T-helper 1 cell treated with Interleukin-12 subunit alpha and Interleukin-12 subunit beta and Interleukin-4 antibody, amounts not matched to agents 30 μg/mL and 1 μg/mL, for 36 hours (primary cell): ENCODE data around the gene TCFL5.
A peak's percentile ranks its signal among the peaks of the same experiment; 100 is the strongest.

Experiments
- H3K27ac Mint-ChIP-seq: one replicate; pipeline ENCODE4 v1.8.0; 2021; ENCODE audit warnings: mild to moderate bottlenecking, mixed read lengths
- H3K27me3 Mint-ChIP-seq: one replicate; pipeline ENCODE4 v1.8.0; 2021; ENCODE audit warnings: low read depth, mixed read lengths
- H3K36me3 Mint-ChIP-seq: one replicate; pipeline ENCODE4 v1.8.0; 2021; ENCODE audit warnings: low read depth, mixed read lengths
- H3K4me1 Mint-ChIP-seq: one replicate; pipeline ENCODE4 v1.8.0; 2021; ENCODE audit warnings: low read depth, mixed read lengths
- H3K4me3 Mint-ChIP-seq: one replicate; pipeline ENCODE4 v1.8.0; 2021; ENCODE audit warnings: mild to moderate bottlenecking, moderate library complexity, mixed read lengths
- H3K9me3 Mint-ChIP-seq: one replicate; pipeline ENCODE4 v1.8.0; 2021; ENCODE audit warnings: mixed read lengths

The TCFL5 gene

GRCh38 chr20:62844182-62844581 lies 17.4 kb downstream of the TCFL5 start:
- Mint-ChIP-seq H3K4me1 (no peaks in the 10 kb centered on the region), H3K9me3 (no peaks in the 10 kb centered on the region), H3K4me3 (no peak overlapping the region), H3K27me3 (no peaks in the 10 kb centered on the region), H3K27ac (no peak overlapping the region), H3K36me3 (no peaks in the 10 kb centered on the region)

GRCh38 chr20:62843656-62844055 lies 18.0 kb downstream of the TCFL5 start:
- no peaks in the 10 kb centered on the region for H3K4me1 Mint-ChIP-seq

GRCh38 chr20:62841705-62842212 lies 19.9 kb downstream of the TCFL5 start:
- no peaks in the 10 kb centered on the region for H3K36me3 Mint-ChIP-seq
- H3K27me3 Mint-ChIP-seq = no peaks in the 10 kb centered on the region
- H3K4me3 Mint-ChIP-seq = no peak overlapping the region
- H3K27ac Mint-ChIP-seq = no peak overlapping the region
- H3K4me1 Mint-ChIP-seq = no peaks in the 10 kb centered on the region
- H3K9me3 Mint-ChIP-seq = no peaks in the 10 kb centered on the region

More at GRCh38 chr20:62843656-62844055, 18.0 kb downstream of the TCFL5 start:
- Mint-ChIP-seq H3K27ac (no peak overlapping the region), H3K27me3 (no peaks in the 10 kb centered on the region), H3K36me3 (no peaks in the 10 kb centered on the region), H3K9me3 (no peaks in the 10 kb centered on the region), H3K4me3 (no peak overlapping the region)

- Mint-ChIP-seq H3K27ac (no peak overlapping the region), H3K27me3 (no peaks in the 10 kb centered on the region), H3K4me3 (no peak overlapping the region), H3K36me3 (no peaks in the 10 kb centered on the region), H3K4me1 (no peaks in the 10 kb centered on the region), H3K9me3 (no peaks in the 10 kb centered on the region)
Observed at GRCh38 chr20:62840244-62841197, 21.1 kb downstream of the TCFL5 start.

- Mint-ChIP-seq H3K27me3 (no peaks in the 10 kb centered on the region), H3K27ac (no peak overlapping the region), H3K36me3 (no peaks in the 10 kb centered on the region), H3K4me3 (no peak overlapping the region), H3K9me3 (no peaks in the 10 kb centered on the region), H3K4me1 (no peaks in the 10 kb centered on the region)
Observed at GRCh38 chr20:62839816-62840215, 21.8 kb downstream of the TCFL5 start.

- no peak overlapping the region for H3K27ac Mint-ChIP-seq
- H3K9me3 Mint-ChIP-seq = no peaks in the 10 kb centered on the region
- H3K27me3 Mint-ChIP-seq = no peaks in the 10 kb centered on the region
- no peak overlapping the region for H3K4me3 Mint-ChIP-seq
- H3K4me1 Mint-ChIP-seq = no peaks in the 10 kb centered on the region
- no peaks in the 10 kb centered on the region for H3K36me3 Mint-ChIP-seq
Observed at GRCh38 chr20:62839261-62839660, 22.4 kb downstream of the TCFL5 start.

GRCh38 chr20:62838128-62838891 lies 23.3 kb downstream of the TCFL5 start:
- H3K27me3 Mint-ChIP-seq = no peaks in the 10 kb centered on the region
- no peaks in the 10 kb centered on the region for H3K4me1 Mint-ChIP-seq
- no peaks in the 10 kb centered on the region for H3K36me3 Mint-ChIP-seq
- no peaks in the 10 kb centered on the region for H3K9me3 Mint-ChIP-seq
- H3K27ac Mint-ChIP-seq = no peak overlapping the region
- H3K4me3 Mint-ChIP-seq = no peak overlapping the region

GRCh38 chr20:62837790-62838127 lies 23.9 kb downstream of the TCFL5 start:
- no peaks in the 10 kb centered on the region for H3K9me3 Mint-ChIP-seq
- no peaks in the 10 kb centered on the region for H3K36me3 Mint-ChIP-seq
- no peak overlapping the region for H3K4me3 Mint-ChIP-seq
- H3K27ac Mint-ChIP-seq = no peak overlapping the region
- H3K4me1 Mint-ChIP-seq = peaks cover 2% of the 10 kb centered on the region
- H3K27me3 Mint-ChIP-seq = no peaks in the 10 kb centered on the region

GRCh38 chr20:62836967-62837490 lies 24.6 kb downstream of the TCFL5 start:
- no peaks in the 10 kb centered on the region for H3K9me3 Mint-ChIP-seq
- H3K36me3 Mint-ChIP-seq = no peaks in the 10 kb centered on the region
- no peaks in the 10 kb centered on the region for H3K27me3 Mint-ChIP-seq
- no peak overlapping the region for H3K27ac Mint-ChIP-seq
- no peak overlapping the region for H3K4me3 Mint-ChIP-seq
- H3K4me1 Mint-ChIP-seq = peaks cover 7% of the 10 kb centered on the region

GRCh38 chr20:62835931-62836861 lies 25.4 kb downstream of the TCFL5 start:
- no peaks in the 10 kb centered on the region for H3K27me3 Mint-ChIP-seq
- H3K36me3 Mint-ChIP-seq = no peaks in the 10 kb centered on the region
- H3K4me3 Mint-ChIP-seq = no peak overlapping the region
- H3K27ac Mint-ChIP-seq = no peak overlapping the region
- H3K4me1 Mint-ChIP-seq = peaks cover 10% of the 10 kb centered on the region
- H3K9me3 Mint-ChIP-seq = no peaks in the 10 kb centered on the region

- no peaks in the 10 kb centered on the region for H3K36me3 Mint-ChIP-seq
- no peak overlapping the region for H3K27ac Mint-ChIP-seq
- no peaks in the 10 kb centered on the region for H3K9me3 Mint-ChIP-seq
- H3K4me3 Mint-ChIP-seq = no peak overlapping the region
- H3K27me3 Mint-ChIP-seq = no peaks in the 10 kb centered on the region
- peaks cover 10% of the 10 kb centered on the region for H3K4me1 Mint-ChIP-seq
Observed at GRCh38 chr20:62834967-62835730, 26.5 kb downstream of the TCFL5 start.

- H3K27ac Mint-ChIP-seq = no peak overlapping the region
Observed at GRCh38 chr20:62832951-62833391, 28.7 kb downstream of the TCFL5 start.

GRCh38 chr20:62832212-62832922 lies 29.3 kb downstream of the TCFL5 start:
- peak overlapping the region; percentile 52 for H3K27ac Mint-ChIP-seq
- H3K9me3 Mint-ChIP-seq = no peaks in the 10 kb centered on the region

More at GRCh38 chr20:62832951-62833391, 28.7 kb downstream of the TCFL5 start:
- Mint-ChIP-seq H3K9me3 (no peaks in the 10 kb centered on the region), H3K36me3 (no peaks in the 10 kb centered on the region), H3K4me3 (no peak overlapping the region), H3K27me3 (no peaks in the 10 kb centered on the region), H3K4me1 (peaks cover 10% of the 10 kb centered on the region)

More at GRCh38 chr20:62832212-62832922, 29.3 kb downstream of the TCFL5 start:
- Mint-ChIP-seq H3K4me3 (no peak overlapping the region), H3K36me3 (no peaks in the 10 kb centered on the region), H3K4me1 (peaks cover 10% of the 10 kb centered on the region), H3K27me3 (no peaks in the 10 kb centered on the region)
